SJCRH30 (cell line): ENCODE data around the gene SYNPO2L. TPM values are rescaled to one million over a fixed set of nuclear protein-coding genes. Genes with fewer than 3 reads are reported as not detected.
"Not testable (repeated sequence)": the region's sequence is repeated elsewhere in the genome, so short reads cannot be mapped to it uniquely, and the experiment has no call there.

Experiments used
- DNase-seq, 2 experiments: peaks; one replicate each; pipeline ENCODE4 v3.0.0-alpha.2; 2015 to 2020
- H3K27ac ChIP-seq: fragments of 250-450 bp; sonication (Bioruptor Pico); 2 replicates; pipeline ENCODE4 v1.5.1; 2020; ENCODE audit warnings: mild to moderate bottlenecking, moderate library complexity
- H3K27me3 ChIP-seq: fragments of 250-450 bp; sonication (Bioruptor Pico); 2 replicates; pipeline ENCODE4 v1.5.1; 2020; ENCODE audit warnings: mild to moderate bottlenecking, moderate library complexity
- H3K36me3 ChIP-seq: fragments of 250-450 bp; sonication (Bioruptor Pico); 2 replicates; pipeline ENCODE4 v1.5.1; 2020; ENCODE audit warnings: mild to moderate bottlenecking, moderate library complexity
- H3K4me1 ChIP-seq: fragments of 250-450 bp; sonication (Bioruptor Pico); 2 replicates; pipeline ENCODE4 v1.5.1; 2020; ENCODE audit warnings: mild to moderate bottlenecking, moderate library complexity
- H3K4me3 ChIP-seq: fragments of 250-450 bp; sonication (Bioruptor Pico); 2 replicates; pipeline ENCODE4 v1.5.1; 2020; ENCODE audit warnings: mild to moderate bottlenecking, moderate library complexity
- H3K9me3 ChIP-seq: fragments of 250-450 bp; sonication (Bioruptor Pico); replicated peaks from 2 replicates; pipeline ENCODE4 v1.5.1; 2020; ENCODE audit warnings: mild to moderate bottlenecking, moderate library complexity
- total RNA-seq: library from RNA; depleted of rRNA; stranded (reverse); fragments of >200 nt; shearing (Covaris generic); gene quantifications from 2 replicates; pipeline ENCODE4 v1.2.3, GENCODE V29; 2014

The SYNPO2L gene
- total RNA-seq, 1 experiment from 2014 or later: 1.8 TPM

GRCh38 chr10:73643362-73643761 lies 12.5 kb downstream of the SYNPO2L start:
- Histone ChIP-seq H3K4me1 (peaks cover 6% of the 10 kb centered on the region; the same call in 1 of the 2 replicates), H3K9me3 (no peaks in the 10 kb centered on the region), H3K27me3 (no peaks in the 10 kb centered on the region), H3K4me3 (no peak overlapping the region), H3K27ac (no peak overlapping the region), H3K36me3 (no peaks in the 10 kb centered on the region)
- no peak for DNase-seq

- no peak within 1 kb of the TSS for H3K4me3 ChIP-seq
- H3K4me1 ChIP-seq: peaks cover 6% of the 10 kb centered on the region; the same call in 1 of the 2 replicates
- H3K36me3 ChIP-seq: no peaks in the 10 kb centered on the region
- H3K9me3 ChIP-seq: no peaks in the 10 kb centered on the region
- peak; percentile 39 to 63 for DNase-seq
- no peak within 1 kb of the TSS for H3K27ac ChIP-seq
- no peaks in the 10 kb centered on the region for H3K27me3 ChIP-seq
Measured at GRCh38 chr10:73641328-73642060, 14.3 kb downstream of the SYNPO2L start, which contains the start of gene MYOZ1. Gene MYOZ1, minus strand, starts transcription at chr10:73641474. Its CDS starts 1,457 bp downstream, at chr10:73640017.

- DNase-seq: no peak
- Histone ChIP-seq H3K27ac (no peak overlapping the region), H3K27me3 (no peaks in the 10 kb centered on the region), H3K9me3 (no peaks in the 10 kb centered on the region), H3K4me1 (peaks cover 6% of the 10 kb centered on the region; the same call in 1 of the 2 replicates), H3K36me3 (no peaks in the 10 kb centered on the region), H3K4me3 (no peak overlapping the region)
Measured at GRCh38 chr10:73639286-73639685, 16.5 kb downstream of the SYNPO2L start.

GRCh38 chr10:73635781-73636180 lies 20.0 kb downstream of the SYNPO2L start:
- no peak overlapping the region for H3K4me3 ChIP-seq
- H3K36me3 ChIP-seq: no peaks in the 10 kb centered on the region
- H3K27me3 ChIP-seq: no peaks in the 10 kb centered on the region
- no peaks in the 10 kb centered on the region for H3K9me3 ChIP-seq
- DNase-seq: no peak
- no peaks in the 10 kb centered on the region for H3K4me1 ChIP-seq
- H3K27ac ChIP-seq: no peak overlapping the region

- H3K9me3 ChIP-seq: no peaks in the 10 kb centered on the region
- no peaks in the 10 kb centered on the region for H3K4me1 ChIP-seq
- H3K36me3 ChIP-seq: no peaks in the 10 kb centered on the region
- H3K27me3 ChIP-seq: no peaks in the 10 kb centered on the region
- DNase-seq: peak in 1 of 2 experiments; percentile 35
- H3K4me3 ChIP-seq: no peak overlapping the region
- H3K27ac ChIP-seq: no peak overlapping the region
Measured at GRCh38 chr10:73634421-73634820, 21.4 kb downstream of the SYNPO2L start.

- peaks cover 8% of the 10 kb centered on the region; the same call in 1 of the 2 replicates for H3K4me1 ChIP-seq
- H3K9me3 ChIP-seq: no peaks in the 10 kb centered on the region
- no peak overlapping the region for H3K4me3 ChIP-seq
- no peak for DNase-seq
- no peaks in the 10 kb centered on the region for H3K27me3 ChIP-seq
- no peaks in the 10 kb centered on the region for H3K36me3 ChIP-seq
- H3K27ac ChIP-seq: no peak overlapping the region
Measured at GRCh38 chr10:73629165-73629564, 26.7 kb downstream of the SYNPO2L start.

- Histone ChIP-seq H3K27me3 (no peaks in the 10 kb centered on the region), H3K4me1 (peaks cover 8% of the 10 kb centered on the region; the same call in 1 of the 2 replicates), H3K27ac (no peak overlapping the region), H3K36me3 (no peaks in the 10 kb centered on the region), H3K4me3 (no peak overlapping the region), H3K9me3 (no peaks in the 10 kb centered on the region)
- peak in 1 of 2 experiments; percentile 39 for DNase-seq
Measured at GRCh38 chr10:73628405-73628804, 27.4 kb downstream of the SYNPO2L start.

- no peak overlapping the region for H3K4me3 ChIP-seq
- peaks cover 8% of the 10 kb centered on the region; the same call in 1 of the 2 replicates for H3K4me1 ChIP-seq
- DNase-seq: no peak
- no peak overlapping the region for H3K27ac ChIP-seq
- H3K27me3 ChIP-seq: no peaks in the 10 kb centered on the region
- H3K9me3 ChIP-seq: no peaks in the 10 kb centered on the region
- no peaks in the 10 kb centered on the region for H3K36me3 ChIP-seq
Measured at GRCh38 chr10:73627300-73627699, 28.5 kb downstream of the SYNPO2L start.

GRCh38 chr10:73625884-73626752 lies 29.7 kb downstream of the SYNPO2L start:
- Histone ChIP-seq H3K9me3 (no peaks in the 10 kb centered on the region), H3K36me3 (no peaks in the 10 kb centered on the region), H3K4me1 (peaks cover 8% of the 10 kb centered on the region; the same call in 1 of the 2 replicates), H3K4me3 (peak overlapping the region; percentile 79), H3K27ac (peak overlapping the region; percentile 85), H3K27me3 (no peaks in the 10 kb centered on the region)
- peak; percentile 95 to 99 for DNase-seq

GRCh38 chr10:73625004-73625883 lies 30.6 kb downstream of the SYNPO2L start:
- H3K27ac ChIP-seq: peak overlapping the region; percentile 59
- H3K4me1 ChIP-seq: peaks cover 8% of the 10 kb centered on the region; the same call in 1 of the 2 replicates
- H3K4me3 ChIP-seq: peak overlapping the region; percentile 79
- peak; percentile 76 to 82 for DNase-seq
- H3K36me3 ChIP-seq: no peaks in the 10 kb centered on the region
- no peaks in the 10 kb centered on the region for H3K27me3 ChIP-seq
- H3K9me3 ChIP-seq: no peaks in the 10 kb centered on the region

- no peak for DNase-seq
- Histone ChIP-seq H3K4me1 (peaks cover 4% of the 10 kb centered on the region; the same call in 1 of the 2 replicates), H3K36me3 (no peaks in the 10 kb centered on the region), H3K27ac (no peak overlapping the region), H3K4me3 (no peak overlapping the region), H3K9me3 (no peaks in the 10 kb centered on the region), H3K27me3 (no peaks in the 10 kb centered on the region)
Measured at GRCh38 chr10:73623056-73623455, 32.8 kb downstream of the SYNPO2L start.

GRCh38 chr10:73620974-73621373 lies 34.9 kb downstream of the SYNPO2L start:
- not testable (repeated sequence) for H3K4me3 ChIP-seq, H3K27ac ChIP-seq, H3K4me1 ChIP-seq, H3K27me3 ChIP-seq, H3K9me3 ChIP-seq, H3K36me3 ChIP-seq, DNase-seq

- not testable (repeated sequence) for H3K27me3 ChIP-seq, H3K36me3 ChIP-seq, H3K9me3 ChIP-seq, H3K27ac ChIP-seq, H3K4me1 ChIP-seq, DNase-seq, H3K4me3 ChIP-seq
Measured at GRCh38 chr10:73617143-73617542, 38.7 kb downstream of the SYNPO2L start.

- no peak overlapping the region for H3K4me3 ChIP-seq
- H3K27me3 ChIP-seq: no peaks in the 10 kb centered on the region
- no peak overlapping the region for H3K27ac ChIP-seq
- no peaks in the 10 kb centered on the region for H3K4me1 ChIP-seq
- H3K36me3 ChIP-seq: 0 out of 2 replicates have a peak, but pooled peaks cover 2% of the 10 kb centered on the region
- H3K9me3 ChIP-seq: no peaks in the 10 kb centered on the region
- no peak for DNase-seq
Measured at GRCh38 chr10:73614720-73615119, 41.1 kb downstream of the SYNPO2L start.
